HCT116 (cell line): ENCODE measurements around the gene DHRS9. TPM values are rescaled to one million over a fixed set of nuclear protein-coding genes. Genes with fewer than 3 reads are reported as not detected.

Source experiments
- ATAC-seq: fragments of 200-7000 bp; cut with Tn5 transposase; 2 replicates; pipeline ENCODE4 v1.9.1; 2020; ENCODE audit warnings: mild to moderate bottlenecking, moderate library complexity
- BruUV-seq: library from RNA; stranded (reverse); fragments of 400-500 nt; replicated peaks from 2 replicates; lab custom pipeline; 2021; lab: Mats Ljungman, UMichigan
- CTCF ChIA-PET: fragments of 300-600 bp; sonication (Branson Sonifier 250); formaldehyde crosslinking; loops from one replicate; lab custom pipeline; 2021; ENCODE audit warnings: antibody characterized with exemption; lab: Charles Lee
- POLR2A ChIA-PET: fragments of 300-600, 350-600 bp; sonication (Branson Sonifier 250); formaldehyde crosslinking; loops from one replicate; lab custom pipeline; 2021; ENCODE audit warnings: antibody characterized with exemption; lab: Charles Lee
- RAD21 ChIA-PET, 2 experiments: fragments of 300-600 bp; sonication (Branson Sonifier 250); formaldehyde crosslinking; loops; one replicate each; lab custom pipeline; 2023; ENCODE audit warnings: low total read pairs in 2 of 2; ENCODE audit not compliant: uncharacterized antibody in 2 of 2, unreplicated experiment in 2 of 2, low non-redundant PET in 1 of 2; lab: Charles Lee
- DNase-seq: peaks from one replicate; pipeline ENCODE4 v3.0.0-alpha.2; 2010; ENCODE audit warnings: low read depth, low spot score
- H2AFZ ChIP-seq: fragments of 200-600 bp; shearing (Covaris generic), sonication (generic); 2 replicates; pipeline ENCODE4 v1.6.1; 2017; ENCODE audit warnings: low read depth, mixed run types, mixed read lengths, antibody characterized with exemption, low read length; ENCODE audit not compliant: poor library complexity, severe bottlenecking
- H3K27ac ChIP-seq: 2 replicates; pipeline ENCODE4 v1.5.1; 2012; ENCODE audit warnings: low read depth, low read length
- H3K27me3 ChIP-seq: fragments of 200-600 bp; sonication (generic); 2 replicates; pipeline ENCODE4 v1.6.1; 2016; ENCODE audit warnings: mixed run types, low read length, mixed read lengths; ENCODE audit not compliant: insufficient read depth
- H3K36me3 ChIP-seq, 2 experiments: fragments of 200-500 bp in 1 of 2; fragments of 200-600 bp in 1 of 2; sonication (Bioruptor generic) in 1 of 2; sonication (generic) in 1 of 2; 2 replicates each; pipeline versions ENCODE4 v1.5.1 to v1.6.1; 2014 to 2016; ENCODE audit warnings: low read length in 2 of 2, inconsistent platforms in 1 of 2, mixed read lengths in 1 of 2, mixed run types in 1 of 2; ENCODE audit not compliant: insufficient read depth in 2 of 2, control insufficient read depth in 1 of 2
- H3K4me1 ChIP-seq, 2 experiments: fragments of 200-600 bp in 1 of 2; sonication (generic) in 1 of 2; 2 replicates each; pipeline versions ENCODE4 v1.5.1 to v1.6.1; 2012 to 2017; ENCODE audit warnings: low read length in 2 of 2, inconsistent platforms in 1 of 2, mild to moderate bottlenecking in 1 of 2, mixed read lengths in 1 of 2, mixed run types in 1 of 2, moderate library complexity in 1 of 2; ENCODE audit not compliant: insufficient read depth in 2 of 2, control insufficient read depth in 1 of 2
- H3K4me2 ChIP-seq: fragments of 200-600 bp; sonication (generic); 2 replicates; pipeline ENCODE4 v1.6.1; 2017; ENCODE audit warnings: mixed run types, low read length, mixed read lengths
- H3K4me3 ChIP-seq, 2 experiments: fragments of 200-600 bp in 1 of 2; sonication (generic) in 1 of 2; replicated peaks in 1 of 2; 2 replicates each; pipeline ENCODE4 v1.5.1; 2011 to 2016; ENCODE audit warnings: low read length in 2 of 2, control low read depth in 1 of 2, low read depth in 1 of 2, mild to moderate bottlenecking in 1 of 2, mixed read lengths in 1 of 2, mixed run types in 1 of 2
- H3K79me2 ChIP-seq: fragments of 200-600 bp; sonication (generic); 2 replicates; pipeline ENCODE4 v1.6.1; 2017; ENCODE audit warnings: mild to moderate bottlenecking, mixed run types, low read length, moderate library complexity, mixed read lengths; ENCODE audit not compliant: insufficient read depth
- H3K9ac ChIP-seq: fragments of 200-600 bp; sonication (generic); 2 replicates; pipeline ENCODE4 v1.6.1; 2016; ENCODE audit warnings: low read length, mixed read lengths
- H3K9me2 ChIP-seq: fragments of 200-600 bp; sonication (generic), shearing (Covaris generic); 2 replicates; pipeline ENCODE4 v1.6.1; 2017; ENCODE audit warnings: mixed run types, mild to moderate bottlenecking, moderate library complexity; ENCODE audit not compliant: insufficient read depth
- H3K9me3 ChIP-seq, 2 experiments: fragments of 200-500 bp in 1 of 2; fragments of 200-600 bp in 1 of 2; sonication (Bioruptor generic) in 1 of 2; sonication (generic) in 1 of 2; 2 replicates each; pipeline ENCODE4 v1.6.1; 2014 to 2017; ENCODE audit warnings: low read length in 2 of 2, mixed read lengths in 2 of 2, inconsistent platforms in 1 of 2, low read depth in 1 of 2, mild to moderate bottlenecking in 1 of 2, mixed run types in 1 of 2, moderate library complexity in 1 of 2; ENCODE audit not compliant: control insufficient read depth in 1 of 2, insufficient read depth in 1 of 2
- H4K20me1 ChIP-seq: fragments of 200-600 bp; sonication (generic), shearing (Covaris generic); 2 replicates; pipeline ENCODE4 v1.6.1; 2017; ENCODE audit warnings: mixed run types, mild to moderate bottlenecking, moderate library complexity; ENCODE audit not compliant: insufficient read depth
- ELF1 ChIP-seq: IDR thresholded peaks from 2 replicates; pipeline ENCODE4 v1.6.1; 2012; ENCODE audit warnings: low read depth, borderline replicate concordance
- EZH2 ChIP-seq: fragments of 200-600 bp; sonication (generic); IDR thresholded peaks from 2 replicates; pipeline ENCODE4 v1.6.1; 2017; ENCODE audit warnings: antibody characterized with exemption, mixed run types
- POLR2AphosphoS5 ChIP-seq: IDR thresholded peaks from 2 replicates; pipeline ENCODE4 v1.6.1; 2011; ENCODE audit warnings: mild to moderate bottlenecking, low read depth, low read length, moderate library complexity
- RAD21 ChIP-seq: IDR thresholded peaks from 2 replicates; pipeline ENCODE4 v1.6.1; 2012; ENCODE audit warnings: low read depth, mild to moderate bottlenecking
- SIN3A ChIP-seq: IDR thresholded peaks from 2 replicates; pipeline ENCODE4 v1.6.1; 2012; ENCODE audit warnings: low read depth
- SP1 ChIP-seq: IDR thresholded peaks from 2 replicates; pipeline ENCODE4 v1.6.1; 2012; ENCODE audit warnings: low read depth
- TCF7L2 ChIP-seq: IDR thresholded peaks from 2 replicates; pipeline ENCODE4 v1.7.0; 2011; ENCODE audit warnings: borderline replicate concordance, inconsistent platforms; ENCODE audit not compliant: insufficient read depth, insufficient read length; ENCODE audit errors: extremely low read depth
- intact Hi-C: fragments of 100-400 bp; cut with micrococcal nuclease; formaldehyde crosslinking; loops from 2 replicates; pipeline ENCODE4 v1.10.0; 2022
- total RNA-seq: library from RNA; stranded (reverse); gene quantifications from one replicate; pipeline ENCODE4 v1.2.1, GENCODE V29; 2021; ENCODE audit not compliant: unreplicated experiment
- TF ChIP-seq, protein P1 (sequence below), 3 experiments: fragments of 200-600 bp in 1 of 3; sonication (generic) in 1 of 3; IDR thresholded peaks in 2 of 3; conservative IDR thresholded peaks in 1 of 3; 2 replicates each; pipeline ENCODE4 v1.5.1; 2012 to 2017; ENCODE audit warnings: low read depth in 2 of 3, low read length in 2 of 3, antibody characterized with exemption in 1 of 3, borderline replicate concordance in 1 of 3, control low read depth in 1 of 3, mild to moderate bottlenecking in 1 of 3, mixed read lengths in 1 of 3, mixed run types in 1 of 3, moderate library complexity in 1 of 3; ENCODE audit not compliant: insufficient read depth in 1 of 3
- TF ChIP-seq, protein P2 (sequence below): IDR thresholded peaks from 2 replicates; pipeline ENCODE4 v1.6.1; 2012

DHRS9 gene
- total RNA-seq, 1 experiment from 2014 or later, result 0.15 TPM

DNA sequence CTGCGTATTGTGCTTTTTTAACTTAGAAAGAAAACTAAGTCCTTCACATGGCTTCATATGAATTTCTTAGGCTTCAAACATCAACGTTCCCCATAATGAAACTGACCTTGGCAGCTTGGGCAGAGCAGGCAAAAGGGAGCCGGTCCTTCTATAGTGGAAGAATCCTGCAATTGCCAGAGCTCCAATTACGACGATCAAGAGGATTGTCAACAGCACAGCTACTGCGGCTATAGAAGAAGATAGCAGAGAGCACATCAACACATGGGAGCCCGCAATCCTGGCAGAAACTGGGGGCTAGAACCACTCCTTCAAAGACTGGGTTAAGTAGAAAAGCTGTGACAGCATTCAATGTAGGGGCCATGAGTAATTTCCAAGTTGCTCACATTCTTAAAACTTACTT is 69.8 kb downstream of the DHRS9 start:
- intact Hi-C loops, result no loop called here
- no peak overlapping the region for H3K4me3 ChIP-seq
- no peaks in the 10 kb centered on the region for H3K9me3 ChIP-seq
- ATAC-seq (no peak), DNase-seq (no peak)
- no peak overlapping the region for H2AFZ ChIP-seq
- H3K27ac ChIP-seq, result no peak overlapping the region
- H3K79me2 ChIP-seq, result no peaks in the 10 kb centered on the region
- ChIA-PET CTCF (interaction anchor here (4.0 kb wide), 1 partner anchor 30 kb away, joined by 25 read pairs; no protein-coding TSS in a partner anchor), RAD21 (no interaction called here), POLR2A (no interaction called here)
- H3K9ac ChIP-seq, result no peak overlapping the region
- no peaks in the 10 kb centered on the region for H3K9me2 ChIP-seq
- no peaks in the 10 kb centered on the region for H3K27me3 ChIP-seq
- BruUV-seq, result no TSS peak
- no peaks in the 10 kb centered on the region for H3K36me3 ChIP-seq
- no peaks in the 10 kb centered on the region for H3K4me1 ChIP-seq
- TF ChIP-seq EZH2 (no peak), RAD21 (no peak), ELF1 (no peak), SIN3A (no peak), TCF7L2 (no peak), SP1 (no peak), POLR2AphosphoS5 (no peak)
- TF ChIP-seq, protein P1, sequence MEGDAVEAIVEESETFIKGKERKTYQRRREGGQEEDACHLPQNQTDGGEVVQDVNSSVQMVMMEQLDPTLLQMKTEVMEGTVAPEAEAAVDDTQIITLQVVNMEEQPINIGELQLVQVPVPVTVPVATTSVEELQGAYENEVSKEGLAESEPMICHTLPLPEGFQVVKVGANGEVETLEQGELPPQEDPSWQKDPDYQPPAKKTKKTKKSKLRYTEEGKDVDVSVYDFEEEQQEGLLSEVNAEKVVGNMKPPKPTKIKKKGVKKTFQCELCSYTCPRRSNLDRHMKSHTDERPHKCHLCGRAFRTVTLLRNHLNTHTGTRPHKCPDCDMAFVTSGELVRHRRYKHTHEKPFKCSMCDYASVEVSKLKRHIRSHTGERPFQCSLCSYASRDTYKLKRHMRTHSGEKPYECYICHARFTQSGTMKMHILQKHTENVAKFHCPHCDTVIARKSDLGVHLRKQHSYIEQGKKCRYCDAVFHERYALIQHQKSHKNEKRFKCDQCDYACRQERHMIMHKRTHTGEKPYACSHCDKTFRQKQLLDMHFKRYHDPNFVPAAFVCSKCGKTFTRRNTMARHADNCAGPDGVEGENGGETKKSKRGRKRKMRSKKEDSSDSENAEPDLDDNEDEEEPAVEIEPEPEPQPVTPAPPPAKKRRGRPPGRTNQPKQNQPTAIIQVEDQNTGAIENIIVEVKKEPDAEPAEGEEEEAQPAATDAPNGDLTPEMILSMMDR (IDR thresholded peaks at IDR 0.05 in 2 of 3, conservative IDR thresholded peaks at IDR 0.05 in 1 of 3; ENCODE audit: borderline replicate concordance in 1 of 3, insufficient read depth in 1 of 3, low read depth in 2 of 3, low read length in 2 of 3), result no peak
- TF ChIP-seq, protein P2, sequence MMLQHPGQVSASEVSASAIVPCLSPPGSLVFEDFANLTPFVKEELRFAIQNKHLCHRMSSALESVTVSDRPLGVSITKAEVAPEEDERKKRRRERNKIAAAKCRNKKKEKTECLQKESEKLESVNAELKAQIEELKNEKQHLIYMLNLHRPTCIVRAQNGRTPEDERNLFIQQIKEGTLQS, result no peak
- no peak overlapping the region for H3K4me2 ChIP-seq
- H4K20me1 ChIP-seq, result no peaks in the 10 kb centered on the region
